SJSA1 (cell line): ENCODE results near the gene DKK2. TPM values are rescaled to one million over a fixed set of nuclear protein-coding genes. Genes with fewer than 3 reads are reported as not detected.

Experiments
- DNase-seq, 2 experiments: peaks; one replicate each; pipeline ENCODE4 v3.0.0-alpha.2; 2015 to 2020; ENCODE audit warnings: low spot score in 2 of 2, low read depth in 1 of 2
- H3K27ac ChIP-seq: fragments of 250-450 bp; sonication (Bioruptor Pico); 2 replicates; pipeline ENCODE4 v1.5.1; 2020; ENCODE audit warnings: mild to moderate bottlenecking, moderate library complexity
- H3K27me3 ChIP-seq: fragments of 250-450 bp; sonication (Bioruptor Pico); replicated peaks from 2 replicates; pipeline ENCODE4 v1.5.1; 2020; ENCODE audit warnings: mild to moderate bottlenecking, moderate library complexity
- H3K36me3 ChIP-seq: fragments of 250-450 bp; sonication (Bioruptor Pico); 2 replicates; pipeline ENCODE4 v1.5.1; 2020; ENCODE audit warnings: mild to moderate bottlenecking
- H3K4me1 ChIP-seq: fragments of 250-450 bp; sonication (Bioruptor Pico); replicated peaks from 2 replicates; pipeline ENCODE4 v1.6.1; 2021; ENCODE audit warnings: mild to moderate bottlenecking
- H3K4me3 ChIP-seq: fragments of 250-450 bp; sonication (Bioruptor Pico); 2 replicates; pipeline ENCODE4 v1.5.1; 2020; ENCODE audit warnings: mild to moderate bottlenecking
- H3K9me3 ChIP-seq: fragments of 250-450 bp; sonication (Bioruptor Pico); replicated peaks from 2 replicates; pipeline ENCODE4 v1.5.1; 2020; ENCODE audit warnings: mild to moderate bottlenecking
- total RNA-seq: library from RNA; depleted of rRNA; stranded (reverse); fragments of >200 nt; shearing (Covaris generic); gene quantifications from 2 replicates; pipeline ENCODE4 v1.2.3, GENCODE V29; 2014; rRNA removed

DKK2 gene
- total RNA-seq, result 8.9 and 15.7 TPM in 2 replicates

GRCh38 chr4:107035819-107036583 is at the start of gene DKK2:
Gene DKK2 (minus strand): TSS chr4:107036313. CDS start chr4:107035591, 722 bp downstream.
- H3K9me3 ChIP-seq, result no peaks in the 10 kb centered on the region
- H3K4me3 ChIP-seq, result peak within 1 kb of the TSS; percentile 34
- H3K4me1 ChIP-seq, result peaks cover 33% of the 10 kb centered on the region
- H3K27me3 ChIP-seq, result peaks cover 15% of the 10 kb centered on the region
- no peak within 1 kb of the TSS for H3K27ac ChIP-seq
- H3K36me3 ChIP-seq, result no peaks in the 10 kb centered on the region
- DNase-seq, result peak; percentile 43 to 45

- Histone ChIP-seq H3K27ac (no peak overlapping the region), H3K4me3 (no peak overlapping the region), H3K9me3 (no peaks in the 10 kb centered on the region), H3K27me3 (no peaks in the 10 kb centered on the region), H3K4me1 (no peaks in the 10 kb centered on the region), H3K36me3 (no peaks in the 10 kb centered on the region)
- DNase-seq, result no peak
Measured at GRCh38 chr4:107077192-107077591, 41.1 kb upstream of the DKK2 start.

GRCh38 chr4:107072836-107073736 is 37.0 kb upstream of the DKK2 start:
- H3K27me3 ChIP-seq, result no peaks in the 10 kb centered on the region
- no peaks in the 10 kb centered on the region for H3K9me3 ChIP-seq
- no peak overlapping the region for H3K4me3 ChIP-seq
- H3K36me3 ChIP-seq, result no peaks in the 10 kb centered on the region
- no peak for DNase-seq
- peaks cover 8% of the 10 kb centered on the region for H3K4me1 ChIP-seq
- no peak overlapping the region for H3K27ac ChIP-seq

GRCh38 chr4:107071108-107071507 is 35.0 kb upstream of the DKK2 start:
- DNase-seq, result no peak
- Histone ChIP-seq H3K9me3 (no peaks in the 10 kb centered on the region), H3K27me3 (no peaks in the 10 kb centered on the region), H3K4me1 (peaks cover 10% of the 10 kb centered on the region), H3K36me3 (no peaks in the 10 kb centered on the region), H3K27ac (no peak overlapping the region), H3K4me3 (no peak overlapping the region)

- H3K36me3 ChIP-seq, result no peaks in the 10 kb centered on the region
- no peaks in the 10 kb centered on the region for H3K27me3 ChIP-seq
- no peaks in the 10 kb centered on the region for H3K9me3 ChIP-seq
- H3K27ac ChIP-seq, result no peak overlapping the region
- no peak overlapping the region for H3K4me3 ChIP-seq
- H3K4me1 ChIP-seq, result peaks cover 10% of the 10 kb centered on the region
- no peak for DNase-seq
Measured at GRCh38 chr4:107069049-107069448, 32.9 kb upstream of the DKK2 start.

- Histone ChIP-seq H3K36me3 (no peaks in the 10 kb centered on the region), H3K27ac (no peak overlapping the region), H3K9me3 (no peaks in the 10 kb centered on the region), H3K27me3 (no peaks in the 10 kb centered on the region), H3K4me3 (no peak overlapping the region), H3K4me1 (peaks cover 10% of the 10 kb centered on the region)
- no peak for DNase-seq
Measured at GRCh38 chr4:107068116-107068515, 32.0 kb upstream of the DKK2 start.

GRCh38 chr4:107066621-107067020 is 30.5 kb upstream of the DKK2 start:
- Histone ChIP-seq H3K9me3 (no peaks in the 10 kb centered on the region), H3K4me3 (no peak overlapping the region), H3K4me1 (peaks cover 10% of the 10 kb centered on the region), H3K36me3 (no peaks in the 10 kb centered on the region), H3K27ac (no peak overlapping the region), H3K27me3 (no peaks in the 10 kb centered on the region)
- no peak for DNase-seq

- Histone ChIP-seq H3K4me1 (peaks cover 20% of the 10 kb centered on the region), H3K9me3 (no peaks in the 10 kb centered on the region), H3K27me3 (no peaks in the 10 kb centered on the region), H3K4me3 (no peak overlapping the region), H3K36me3 (no peaks in the 10 kb centered on the region), H3K27ac (no peak overlapping the region)
- no peak for DNase-seq
Measured at GRCh38 chr4:107065201-107065600, 29.1 kb upstream of the DKK2 start.

GRCh38 chr4:107060388-107060787 is 24.3 kb upstream of the DKK2 start:
- DNase-seq, result peak in 1 of 2 experiments; percentile 54
- no peaks in the 10 kb centered on the region for H3K9me3 ChIP-seq
- peaks cover 30% of the 10 kb centered on the region for H3K4me1 ChIP-seq
- no peaks in the 10 kb centered on the region for H3K27me3 ChIP-seq
- no peaks in the 10 kb centered on the region for H3K36me3 ChIP-seq
- peak overlapping the region; percentile 0; the same call in 1 of the 2 replicates for H3K27ac ChIP-seq
- H3K4me3 ChIP-seq, result no peak overlapping the region

- peaks cover 30% of the 10 kb centered on the region for H3K4me1 ChIP-seq
- no peak overlapping the region for H3K4me3 ChIP-seq
- no peak overlapping the region for H3K27ac ChIP-seq
- H3K27me3 ChIP-seq, result no peaks in the 10 kb centered on the region
- H3K36me3 ChIP-seq, result no peaks in the 10 kb centered on the region
- H3K9me3 ChIP-seq, result no peaks in the 10 kb centered on the region
- peak in 1 of 2 experiments; percentile 37 for DNase-seq
Measured at GRCh38 chr4:107058828-107059227, 22.7 kb upstream of the DKK2 start.

GRCh38 chr4:107050525-107051135 is 14.5 kb upstream of the DKK2 start:
- no peak overlapping the region for H3K4me3 ChIP-seq
- DNase-seq, result peak in 1 of 2 experiments; percentile 17
- no peaks in the 10 kb centered on the region for H3K27me3 ChIP-seq
- H3K4me1 ChIP-seq, result no peaks in the 10 kb centered on the region
- no peaks in the 10 kb centered on the region for H3K36me3 ChIP-seq
- H3K27ac ChIP-seq, result no peak overlapping the region
- H3K9me3 ChIP-seq, result no peaks in the 10 kb centered on the region

- Histone ChIP-seq H3K4me1 (no peaks in the 10 kb centered on the region), H3K36me3 (no peaks in the 10 kb centered on the region), H3K9me3 (no peaks in the 10 kb centered on the region), H3K27me3 (no peaks in the 10 kb centered on the region), H3K4me3 (no peak overlapping the region), H3K27ac (no peak overlapping the region)
- no peak for DNase-seq
Measured at GRCh38 chr4:107046261-107046660, 10.1 kb upstream of the DKK2 start.

GRCh38 chr4:107044170-107044569 is 8.1 kb upstream of the DKK2 start:
- no peaks in the 10 kb centered on the region for H3K4me1 ChIP-seq
- H3K27ac ChIP-seq, result no peak overlapping the region
- no peak for DNase-seq
- no peaks in the 10 kb centered on the region for H3K9me3 ChIP-seq
- H3K36me3 ChIP-seq, result no peaks in the 10 kb centered on the region
- no peak overlapping the region for H3K4me3 ChIP-seq
- no peaks in the 10 kb centered on the region for H3K27me3 ChIP-seq

GRCh38 chr4:107037199-107037584 is 1.1 kb upstream of the DKK2 start:
- Histone ChIP-seq H3K4me3 (no peak overlapping the region), H3K9me3 (no peaks in the 10 kb centered on the region), H3K4me1 (peaks cover 33% of the 10 kb centered on the region), H3K27ac (no peak overlapping the region), H3K36me3 (no peaks in the 10 kb centered on the region), H3K27me3 (peaks cover 15% of the 10 kb centered on the region)
- DNase-seq, result peak; percentile 23 to 40
